H1 (cell line): ENCODE results near the gene VMO1.

Experiments used
- ATF2 ChIP-seq: IDR thresholded peaks from 2 replicates; pipeline ENCODE4 v1.6.1; 2012; ENCODE audit warnings: low read length, inconsistent platforms
- CREB1 ChIP-seq: IDR thresholded peaks from 2 replicates; pipeline ENCODE4 v1.6.1; 2012; ENCODE audit warnings: inconsistent platforms
- CTCF ChIP-seq, 3 experiments: IDR thresholded peaks; 1 replicate in 2 of 3; 2 replicates in 1 of 3; pipeline versions ENCODE4 v1.5.1 to v1.6.1; 2011; ENCODE audit warnings: low read length in 3 of 3, mild to moderate bottlenecking in 3 of 3, inconsistent platforms in 2 of 3, low read depth in 1 of 3, moderate library complexity in 1 of 3; ENCODE audit not compliant: insufficient read depth in 1 of 3; ENCODE audit errors: control extremely low read depth in 1 of 3
- EP300 ChIP-seq, 2 experiments: IDR thresholded peaks; 1 replicate in 1 of 2; 2 replicates in 1 of 2; pipeline ENCODE4 v1.6.1; 2011 to 2012; ENCODE audit warnings: low read depth in 2 of 2, low read length in 2 of 2, mild to moderate bottlenecking in 2 of 2, borderline replicate concordance in 1 of 2, inconsistent platforms in 1 of 2, moderate library complexity in 1 of 2
- EZH2 ChIP-seq: fragments of 200-600 bp; sonication (generic); IDR thresholded peaks from 2 replicates; pipeline ENCODE4 v1.7.1; 2012; ENCODE audit warnings: low read depth, mild to moderate bottlenecking, moderate library complexity, low read length, inconsistent platforms; ENCODE audit not compliant: severe bottlenecking
- GTF2F1 ChIP-seq: IDR thresholded peaks from 2 replicates; pipeline ENCODE4 v1.6.1; 2012; ENCODE audit warnings: low read depth, low read length, improper control_type of control experiment, borderline replicate concordance
- MAX ChIP-seq: IDR thresholded peaks from 2 replicates; pipeline ENCODE4 v1.6.1; 2012; ENCODE audit warnings: inconsistent platforms
- POLR2A ChIP-seq, 2 experiments: IDR thresholded peaks; 1 replicate in 1 of 2; 2 replicates in 1 of 2; pipeline ENCODE4 v1.6.1; 2011; ENCODE audit warnings: low read depth in 2 of 2, low read length in 2 of 2, mild to moderate bottlenecking in 2 of 2; ENCODE audit errors: control extremely low read depth in 1 of 2
- TAF1 ChIP-seq: IDR thresholded peaks from 2 replicates; pipeline ENCODE4 v1.6.1; 2011; ENCODE audit warnings: mild to moderate bottlenecking, low read depth, low read length
- TBP ChIP-seq: IDR thresholded peaks from 2 replicates; pipeline ENCODE4 v1.6.1; 2011; ENCODE audit warnings: low read depth, low read length, improper control_type of control experiment
- TCF12 ChIP-seq: IDR thresholded peaks from 2 replicates; pipeline ENCODE4 v1.6.1; 2011; ENCODE audit warnings: low read depth, mild to moderate bottlenecking, low read length
- USF2 ChIP-seq: IDR thresholded peaks from 2 replicates; pipeline ENCODE4 v1.6.1; 2011; ENCODE audit warnings: low read length, improper control_type of control experiment
- ZNF274 ChIP-seq: IDR thresholded peaks from 2 replicates; pipeline ENCODE4 v1.7.0; 2012; ENCODE audit warnings: low read length, borderline replicate concordance; ENCODE audit errors: extremely low read depth

- no peak for TF ChIP-seq TAF1
- TF ChIP-seq POLR2A (IDR thresholded peaks at IDR 0.05; ENCODE audit: control extremely low read depth in 1 of 2, low read depth in 2 of 2, low read length in 2 of 2) = no peak
- no peak for TF ChIP-seq MAX
- TF ChIP-seq CTCF (IDR thresholded peaks at IDR 0.05; ENCODE audit: control extremely low read depth in 1 of 3, insufficient read depth in 1 of 3, low read depth in 1 of 3, low read length in 3 of 3) = no peak
- TF ChIP-seq GTF2F1 = no peak
- no peak for TF ChIP-seq CREB1
- TF ChIP-seq TBP = no peak
- TF ChIP-seq EZH2 = no peak
- TF ChIP-seq ZNF274 = no peak
- TF ChIP-seq USF2 = no peak
- no peak for TF ChIP-seq EP300 (IDR thresholded peaks at IDR 0.05; ENCODE audit: borderline replicate concordance in 1 of 2, low read depth in 2 of 2, low read length in 2 of 2)
- no peak for TF ChIP-seq TCF12
- TF ChIP-seq ATF2 = no peak
Observed at GRCh38 chr17:4818276-4818675, 32.1 kb upstream of the VMO1 start.
